GM18867 (cell line): ENCODE measurements around the gene AASDHPPT.
"Not testable (repeated sequence)": the region's sequence is repeated elsewhere in the genome, so short reads cannot be mapped to it uniquely, and the experiment has no call there.

Experiments
- ATAC-seq: cut with Tn5 transposase; IDR thresholded peaks from one replicate; pipeline ENCODE4 v1.9.1; 2021; ENCODE audit warnings: mild to moderate bottlenecking, moderate library complexity; ENCODE audit not compliant: unreplicated experiment

The AASDHPPT gene, protein sequence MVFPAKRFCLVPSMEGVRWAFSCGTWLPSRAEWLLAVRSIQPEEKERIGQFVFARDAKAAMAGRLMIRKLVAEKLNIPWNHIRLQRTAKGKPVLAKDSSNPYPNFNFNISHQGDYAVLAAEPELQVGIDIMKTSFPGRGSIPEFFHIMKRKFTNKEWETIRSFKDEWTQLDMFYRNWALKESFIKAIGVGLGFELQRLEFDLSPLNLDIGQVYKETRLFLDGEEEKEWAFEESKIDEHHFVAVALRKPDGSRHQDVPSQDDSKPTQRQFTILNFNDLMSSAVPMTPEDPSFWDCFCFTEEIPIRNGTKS

DNA sequence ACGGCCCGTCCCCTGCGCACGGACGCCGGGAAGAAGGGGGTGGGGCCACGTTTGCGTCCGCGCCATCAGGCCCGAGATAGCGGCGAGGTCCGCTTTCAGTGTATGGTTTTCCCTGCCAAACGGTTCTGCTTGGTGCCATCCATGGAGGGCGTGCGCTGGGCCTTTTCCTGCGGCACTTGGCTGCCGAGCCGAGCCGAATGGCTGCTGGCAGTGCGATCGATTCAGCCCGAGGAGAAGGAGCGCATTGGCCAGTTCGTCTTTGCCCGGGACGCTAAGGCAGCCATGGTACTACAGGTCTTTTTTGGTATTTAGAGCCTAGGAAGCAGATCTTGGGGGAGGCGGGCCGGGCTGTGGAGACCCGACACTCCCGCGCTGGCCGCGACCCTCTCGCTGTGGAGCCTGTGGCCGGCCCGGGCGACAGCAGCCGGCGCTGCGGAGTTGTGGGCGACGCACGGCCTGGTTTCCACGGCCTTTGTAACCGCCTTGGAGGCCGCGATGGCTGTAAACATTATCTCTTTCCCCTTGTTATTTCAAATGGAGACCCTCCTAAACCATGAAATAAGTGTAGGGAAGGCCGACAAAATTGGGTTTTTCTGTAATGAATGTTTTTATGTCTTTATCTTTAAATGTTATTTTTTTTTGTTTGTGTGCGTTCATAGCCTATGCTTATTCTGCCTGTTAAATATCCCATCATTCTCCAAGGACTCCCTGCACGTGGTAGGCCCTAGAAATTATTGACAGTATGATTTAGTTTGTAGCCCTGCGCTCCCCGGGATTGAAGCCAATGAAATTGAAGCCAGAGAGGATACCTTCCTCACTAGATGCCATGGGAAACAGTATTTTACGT, at the start of gene AASDHPPT:
TSS of gene AASDHPPT (plus strand) at position 54 of the 847 bp plus-strand sequence. CDS start at position 103, 49 bp downstream.
- peak; percentile 25 for ATAC-seq

DNA sequence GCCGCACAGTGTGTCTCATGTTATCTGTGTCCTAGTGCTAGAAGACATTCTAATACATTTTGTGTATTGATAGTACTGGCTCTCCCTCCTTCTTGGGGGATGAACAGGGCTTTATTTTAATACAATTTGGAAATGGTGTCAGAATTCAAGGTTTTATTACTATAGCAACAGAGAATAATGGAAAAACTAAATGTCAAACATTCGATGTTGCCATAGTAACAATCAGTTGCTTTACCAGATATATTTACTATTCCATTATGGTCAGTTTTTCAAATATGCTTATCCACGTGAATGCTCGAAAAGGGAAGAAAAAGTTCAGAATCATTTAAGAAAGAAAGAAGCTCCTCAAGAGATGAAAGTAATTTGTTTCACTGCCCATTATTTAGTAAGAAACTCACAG, 46.9 kb upstream of the AASDHPPT start:
- no peak for ATAC-seq

DNA sequence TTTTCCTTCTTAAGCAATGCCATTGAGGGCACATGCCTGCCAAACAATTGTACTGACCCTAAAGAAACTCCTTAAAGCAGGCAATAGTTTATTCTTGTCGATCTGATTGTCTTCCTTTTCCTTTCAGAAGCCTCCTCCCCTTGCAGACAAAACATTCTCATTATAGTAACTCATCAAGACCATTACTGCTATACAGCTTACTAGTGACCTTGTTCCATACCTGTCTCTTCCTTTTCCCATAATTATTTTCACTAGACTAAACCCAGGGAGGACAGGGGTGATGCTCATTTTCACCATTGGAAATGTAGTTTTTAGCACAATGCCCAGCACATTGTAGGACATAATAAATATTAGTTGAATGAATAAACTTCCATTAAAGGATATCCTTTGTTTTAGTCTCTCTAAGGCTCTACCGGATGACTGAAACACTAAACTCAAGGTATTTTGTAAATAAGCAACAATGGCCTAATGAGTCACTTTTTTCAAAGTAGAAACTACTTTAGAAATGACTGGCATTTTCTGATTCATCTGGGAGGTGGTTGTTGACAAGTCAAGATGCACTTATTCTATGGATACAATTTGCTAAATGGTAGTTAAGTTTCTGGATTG, 46.2 kb upstream of the AASDHPPT start:
- no peak for ATAC-seq

DNA sequence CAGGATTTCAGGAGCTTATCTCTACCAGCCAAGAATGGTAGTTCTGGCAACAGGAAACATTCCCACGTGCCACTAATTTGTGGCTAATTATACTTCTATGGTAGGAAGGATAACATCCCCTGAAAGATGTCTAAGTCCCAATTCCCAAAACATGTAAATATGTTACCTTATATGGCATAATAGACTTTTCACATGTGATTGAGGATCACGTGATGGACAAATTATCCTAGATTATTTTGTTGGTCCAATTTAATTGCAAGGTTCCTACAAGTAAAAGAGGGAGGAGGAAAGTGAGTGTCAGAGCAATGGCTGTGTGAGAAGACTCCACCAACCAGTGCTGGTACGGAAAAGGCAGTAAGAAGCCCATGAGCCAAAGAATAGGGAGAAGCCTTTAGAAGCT, 45.5 kb upstream of the AASDHPPT start:
- ATAC-seq, result no peak

DNA sequence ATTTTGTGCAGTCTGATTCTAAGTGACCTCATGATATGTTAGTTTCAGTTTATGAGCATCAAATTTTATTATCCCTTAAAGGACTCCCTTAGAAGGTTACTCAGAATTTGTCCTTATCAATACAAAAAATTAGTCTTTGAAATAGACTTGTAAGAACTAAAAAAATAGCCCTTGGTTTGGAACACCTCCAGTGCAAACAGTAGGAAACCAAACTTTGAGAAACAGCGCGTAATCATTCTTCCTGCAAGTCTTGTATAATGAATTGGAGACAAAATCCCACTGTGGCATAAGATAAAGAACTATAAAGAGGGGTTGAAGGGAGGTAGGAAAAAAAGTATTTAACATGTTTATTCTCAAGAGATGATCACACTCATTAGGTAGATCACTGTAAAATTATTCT, 44.6 kb upstream of the AASDHPPT start:
- no peak for ATAC-seq

DNA sequence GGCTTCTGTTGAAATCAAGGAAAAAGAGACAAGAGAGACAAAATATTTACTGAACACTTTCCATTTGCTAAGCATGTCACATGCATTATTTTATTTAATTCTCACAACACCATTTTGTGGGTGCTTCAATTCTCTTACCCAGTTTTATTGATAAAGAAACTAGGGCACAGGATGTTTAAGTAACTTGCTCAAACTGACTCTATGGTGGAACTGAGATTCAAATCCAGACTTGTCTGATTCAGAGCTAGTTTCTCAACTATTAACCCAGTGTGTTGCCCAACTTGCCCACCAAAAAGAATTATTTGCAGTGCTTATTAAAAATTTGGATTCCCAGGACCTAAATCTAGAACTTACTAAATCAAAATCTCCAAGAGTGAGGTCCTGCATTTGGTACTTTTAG, 33.9 kb upstream of the AASDHPPT start:
- no peak for ATAC-seq

DNA sequence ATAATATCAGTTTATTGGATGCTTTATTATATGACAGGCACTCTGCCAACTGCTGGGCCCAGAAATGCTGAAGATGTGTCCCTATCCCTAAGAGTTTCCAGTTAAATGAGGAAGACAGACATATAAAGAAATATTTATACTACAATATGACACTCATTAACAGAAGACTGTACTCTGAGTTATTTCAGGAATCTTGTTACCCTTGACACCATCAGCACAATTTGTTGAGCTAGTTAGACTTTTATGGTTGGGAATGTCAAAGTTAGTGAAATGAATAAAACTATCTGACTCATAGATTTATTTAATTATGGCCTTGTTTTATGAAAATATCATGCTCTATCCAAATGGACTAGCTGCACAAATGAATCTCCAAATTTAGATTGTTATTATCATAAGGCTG, 29.8 kb upstream of the AASDHPPT start:
- no peak for ATAC-seq

DNA sequence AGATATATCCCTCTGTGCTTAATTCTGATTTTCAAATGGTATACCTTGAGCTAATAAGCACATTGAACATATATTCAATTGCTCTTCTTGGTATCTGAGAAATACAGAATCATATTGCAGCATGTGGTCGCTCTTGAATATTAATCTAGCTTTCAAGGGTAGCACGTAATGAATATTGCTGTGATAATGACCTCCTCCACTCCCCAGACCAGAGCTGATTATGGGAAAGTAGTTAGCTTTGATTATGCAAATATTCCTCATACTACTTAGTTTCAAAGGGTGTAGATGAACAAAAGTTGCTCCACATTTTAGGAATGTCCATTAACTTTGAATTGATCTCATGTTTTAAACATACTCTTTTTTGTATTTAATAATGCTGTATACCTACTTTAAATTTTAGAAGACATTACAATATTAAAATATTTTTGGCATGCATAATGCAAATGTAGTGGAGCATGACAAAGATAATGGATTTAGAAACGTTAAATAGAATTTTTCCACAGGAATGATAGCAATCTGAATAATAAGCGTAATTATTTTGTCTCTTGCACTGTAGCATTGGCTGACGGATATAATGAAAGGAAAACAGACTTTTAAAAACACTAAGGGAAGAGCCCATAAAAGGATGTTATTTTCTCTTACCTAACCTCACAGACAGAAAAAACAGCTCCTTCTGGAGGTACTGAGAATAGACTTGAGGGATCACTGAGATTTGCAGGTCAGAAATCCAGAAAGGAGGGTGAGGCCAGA, 27.6 kb upstream of the AASDHPPT start:
- ATAC-seq, result no peak

DNA sequence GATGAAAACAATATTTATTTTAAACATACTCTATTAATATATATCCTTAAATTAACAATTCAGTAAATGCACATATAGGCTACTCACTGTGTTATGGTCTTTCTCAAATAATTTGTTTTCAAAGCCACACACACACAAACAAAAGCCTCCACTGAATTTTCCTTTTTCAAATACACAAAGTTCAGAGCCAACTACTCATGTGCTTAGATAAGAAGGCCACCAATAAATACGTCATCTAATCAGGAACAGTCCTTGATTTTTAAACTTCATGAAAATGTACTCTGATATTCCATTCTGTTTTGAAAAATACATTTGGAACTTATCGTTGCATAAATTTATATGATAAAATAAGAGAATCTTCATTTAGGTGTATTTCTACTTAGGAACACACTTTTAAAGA, 26.4 kb upstream of the AASDHPPT start:
- no peak for ATAC-seq

DNA sequence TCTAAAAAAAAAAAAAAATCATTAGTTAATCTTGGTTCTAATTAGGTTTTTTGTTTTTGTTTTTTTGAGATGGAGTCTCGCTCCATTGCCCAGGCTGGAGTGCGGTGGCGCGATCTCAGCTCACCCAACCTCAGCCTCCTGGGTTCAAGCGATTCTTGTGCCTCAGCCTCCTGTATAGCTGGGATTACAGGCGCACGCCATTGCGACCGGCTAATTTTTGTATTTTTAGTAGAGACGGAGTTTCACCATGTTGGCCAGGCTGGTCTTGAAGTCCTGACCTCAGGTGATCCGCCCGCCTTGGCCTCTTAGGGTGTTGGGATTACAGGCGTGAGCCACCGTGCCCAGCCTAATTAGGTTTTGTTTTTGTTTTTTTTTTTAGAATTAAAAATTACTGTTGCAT, 19.1 kb upstream of the AASDHPPT start:
- ATAC-seq, result not testable (repeated sequence)

DNA sequence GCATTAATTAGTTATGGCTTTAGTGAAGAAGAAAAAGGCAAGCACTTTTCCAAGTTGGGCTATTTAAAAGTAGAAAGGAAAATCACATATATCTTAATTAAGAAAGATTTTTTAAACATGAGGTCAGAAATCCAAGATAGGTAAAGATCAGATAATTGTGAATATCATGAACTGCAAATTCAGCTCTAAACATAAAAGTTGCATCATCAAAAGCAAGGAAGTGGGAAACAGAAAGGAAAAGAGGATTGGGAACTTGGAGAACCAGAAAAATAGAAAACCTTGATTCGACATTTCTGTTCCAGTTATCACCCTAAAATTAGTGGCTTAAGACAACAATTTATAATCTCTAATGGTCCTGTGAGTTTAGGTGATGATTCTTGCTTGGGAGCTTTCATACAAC, 17.8 kb upstream of the AASDHPPT start:
- ATAC-seq, result no peak

DNA sequence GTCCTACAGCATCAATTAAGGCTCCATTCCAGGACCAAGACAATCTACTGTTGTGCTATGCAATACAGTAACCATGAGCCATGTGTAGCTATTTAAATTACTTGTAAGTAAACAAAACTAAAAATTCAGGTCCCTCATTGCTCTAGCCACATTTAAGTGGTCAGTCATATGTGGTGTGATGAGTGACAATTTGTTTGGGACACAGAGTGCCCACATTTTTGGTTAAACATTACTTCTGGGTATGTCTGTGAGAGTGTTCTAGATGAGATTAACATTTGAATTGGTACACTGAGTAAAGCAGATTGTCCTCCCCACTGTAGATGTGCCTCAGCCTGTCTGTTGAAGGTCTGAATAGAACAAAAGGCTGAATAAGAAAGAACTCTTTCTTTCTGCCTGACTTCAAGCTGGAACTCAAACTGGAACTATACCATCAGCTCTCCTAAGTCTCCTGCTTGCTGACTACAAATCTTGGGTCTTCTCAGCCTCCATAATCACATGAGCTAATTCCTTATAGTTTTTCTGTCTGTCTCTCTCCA, 16.1 kb upstream of the AASDHPPT start:
- ATAC-seq, result no peak

DNA sequence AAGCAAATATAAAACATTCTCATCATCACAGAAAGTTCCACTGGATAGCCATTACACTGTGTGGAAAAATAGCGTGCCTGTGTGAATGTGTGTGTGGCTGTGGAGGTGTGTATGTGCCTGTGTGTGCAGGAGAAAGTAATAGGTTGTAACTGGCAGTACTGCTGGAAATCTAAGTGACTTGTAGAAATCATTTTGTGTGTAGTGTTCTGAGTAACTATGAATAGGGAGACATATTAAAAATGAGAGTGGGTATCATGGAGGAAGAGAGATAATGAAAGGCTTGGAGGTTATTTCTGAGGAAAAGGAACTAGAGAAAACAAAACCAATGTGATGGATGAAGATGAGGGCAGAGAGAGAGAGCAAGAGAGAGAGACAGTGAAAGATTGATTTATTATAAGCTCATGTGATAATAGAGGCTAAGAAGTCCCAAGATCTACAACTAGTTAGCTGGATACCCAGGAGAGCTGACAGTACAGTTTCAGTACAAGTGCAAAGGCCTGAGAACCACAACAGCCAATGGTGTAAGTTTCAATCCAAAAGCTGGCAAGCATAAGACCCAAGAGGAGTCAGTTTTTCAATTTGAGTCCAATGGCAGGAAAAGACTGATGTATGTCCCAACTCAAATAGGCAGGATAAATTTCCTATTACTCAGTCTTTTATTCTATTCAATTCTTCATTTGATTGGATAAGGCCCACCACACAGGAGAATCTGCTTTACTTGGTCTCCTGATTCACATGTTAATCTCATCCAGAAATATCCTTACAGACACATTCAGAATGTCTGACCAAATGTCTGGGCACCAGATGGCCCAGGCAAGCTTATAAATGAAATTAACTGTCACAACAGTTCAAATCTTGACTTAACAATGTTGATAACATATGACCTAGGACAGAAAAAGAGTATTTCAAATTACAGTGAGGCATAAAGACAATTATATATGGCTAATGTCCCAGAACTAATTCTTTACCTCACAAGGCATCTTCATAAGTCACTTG, 15.2 kb upstream of the AASDHPPT start:
- peak; percentile 52 for ATAC-seq

DNA sequence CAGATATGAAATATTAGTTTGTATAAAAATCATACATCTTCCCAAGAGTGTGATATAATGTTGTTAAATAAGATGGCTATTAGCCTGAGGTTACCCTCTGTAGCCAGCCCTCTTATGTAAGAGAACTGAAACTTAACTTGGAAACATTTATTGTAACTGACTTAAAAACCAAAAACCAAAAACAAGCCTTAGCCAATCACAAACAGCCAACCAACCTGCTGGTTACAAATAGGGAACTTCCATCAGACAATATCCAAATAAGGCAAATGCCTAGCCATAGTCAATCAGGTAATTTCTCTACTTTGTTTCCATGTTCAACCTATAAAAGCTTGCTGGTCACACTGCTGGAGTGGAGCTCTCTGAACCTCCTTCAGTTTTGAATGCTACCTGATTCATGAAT, 14.5 kb upstream of the AASDHPPT start:
- ATAC-seq, result peak; percentile 70

DNA sequence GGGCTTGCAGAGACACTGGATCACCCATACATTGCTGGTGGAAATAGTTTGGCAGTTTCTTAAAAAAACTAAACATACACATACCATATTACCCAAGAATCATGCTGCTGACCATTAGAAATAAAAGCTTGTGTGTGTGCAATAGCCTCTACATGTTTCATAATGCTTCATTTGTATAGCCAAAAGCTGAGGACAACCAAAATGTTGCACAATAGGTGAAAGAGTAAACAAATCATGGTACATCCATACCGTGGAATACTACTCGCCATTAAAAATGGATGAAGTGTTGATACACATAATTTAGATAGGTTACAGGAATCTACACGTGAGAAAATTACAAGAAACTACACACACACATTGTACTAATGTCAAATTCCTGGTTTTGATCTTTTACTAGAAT, 6.9 kb upstream of the AASDHPPT start:
- no peak for ATAC-seq

DNA sequence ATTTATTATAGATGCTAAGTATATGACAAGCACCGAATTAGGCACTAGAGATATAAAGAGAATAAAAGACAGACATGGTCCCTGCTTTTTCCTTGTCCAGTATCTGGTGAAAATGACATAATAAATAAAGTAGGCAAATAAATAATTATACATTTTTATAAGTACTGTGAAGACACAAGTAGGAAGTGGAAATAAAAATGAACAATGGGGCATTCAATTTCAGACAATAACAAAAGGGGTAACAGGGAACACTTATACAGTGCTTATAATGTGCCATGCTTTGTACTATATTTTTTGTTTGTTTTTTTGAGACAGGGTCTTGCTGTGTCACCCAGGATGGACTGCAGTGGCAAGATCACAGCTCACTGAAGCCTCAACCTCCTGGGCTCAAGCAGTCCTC, 4.7 kb upstream of the AASDHPPT start:
- no peak for ATAC-seq

DNA sequence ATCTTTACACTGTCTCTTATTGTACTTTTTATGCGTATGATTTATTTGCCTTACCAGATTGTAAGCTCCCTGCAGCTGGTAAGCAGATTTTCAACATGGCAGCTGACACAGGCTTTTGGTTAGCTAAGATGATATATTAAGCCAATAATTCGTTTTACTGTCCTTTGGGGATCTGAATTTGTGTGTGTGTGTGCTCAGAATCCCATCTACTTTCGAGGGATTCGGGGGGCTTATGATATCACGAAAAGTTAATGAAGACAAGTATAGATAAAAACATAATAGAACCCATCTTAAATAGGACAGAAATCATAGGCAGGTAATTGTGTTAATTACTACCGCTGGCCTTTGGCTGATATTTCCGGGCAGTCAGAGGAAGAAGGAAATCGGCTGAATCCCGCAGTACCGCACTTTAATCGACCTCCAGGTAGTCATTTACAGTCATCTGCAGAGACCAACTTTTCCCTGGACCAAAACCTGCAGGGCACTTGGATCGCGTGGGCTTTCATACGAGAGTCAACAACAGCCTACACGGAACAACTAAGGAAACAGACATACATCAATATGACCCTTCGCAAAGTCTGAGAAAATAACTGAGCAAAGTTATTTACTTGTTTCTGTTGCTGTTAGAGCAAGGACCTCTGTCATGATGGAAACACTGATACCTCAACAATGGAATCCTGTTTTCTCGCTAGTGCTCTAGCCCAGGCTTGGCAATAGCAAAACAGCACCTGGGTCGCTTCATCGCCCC, 1.1 kb upstream of the AASDHPPT start:
- ATAC-seq, result peak; percentile 0

DNA sequence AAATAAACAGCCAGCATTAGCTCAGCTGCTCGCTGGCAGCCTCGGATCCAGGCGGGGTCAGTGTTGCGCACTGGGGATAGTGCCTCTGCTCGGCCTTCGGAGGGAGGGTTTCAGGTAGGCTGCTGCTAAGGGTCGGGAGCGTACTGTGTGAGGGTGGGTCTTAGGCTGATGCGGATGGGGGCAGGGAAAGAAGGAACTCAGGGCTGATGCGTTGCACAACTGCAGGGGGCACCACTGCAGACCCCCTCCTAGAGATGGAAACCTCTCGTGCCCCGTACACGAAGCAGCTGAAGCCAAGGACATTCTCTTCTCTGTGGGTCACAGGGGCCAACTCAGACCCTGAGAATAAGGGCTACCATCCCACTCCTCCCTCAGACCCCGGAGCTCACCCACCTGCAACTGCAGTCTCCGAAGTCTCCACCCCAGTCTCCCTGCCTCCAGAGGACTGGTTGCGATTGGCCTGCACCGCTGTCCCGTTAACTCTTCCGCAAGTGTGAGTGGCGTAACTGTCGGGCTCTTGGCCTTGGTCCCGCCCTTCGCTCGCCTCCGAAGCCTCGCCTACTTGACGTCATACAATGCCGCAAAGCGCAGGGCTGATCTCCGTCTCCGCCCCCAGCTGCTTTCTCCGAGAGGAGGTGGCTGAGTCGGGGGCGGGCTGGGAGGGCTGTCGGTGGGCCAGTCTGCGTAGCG, 398 bp upstream of the AASDHPPT start, which contains the start of gene KBTBD3:
TSS of gene KBTBD3 (minus strand) at position 429 of the 690 bp plus-strand sequence. CDS start 18,250 bp downstream, outside the sequence.
- ATAC-seq, result peak; percentile 94
